HG02571 (cell line): Measurements from ENCODE around the gene CLDN19.
"Not testable (repeated sequence)": the region's sequence is repeated elsewhere in the genome, so short reads cannot be mapped to it uniquely, and the experiment has no call there.

Experiments used
- ATAC-seq: cut with Tn5 transposase; IDR thresholded peaks from one replicate; pipeline ENCODE4 v1.9.1; 2021; ENCODE audit warnings: mild to moderate bottlenecking, moderate library complexity; ENCODE audit not compliant: unreplicated experiment

The CLDN19 gene

GRCh38 chr1:42740851-42741580, 980 bp upstream of the CLDN19 start:
- ATAC-seq, result no peak

GRCh38 chr1:42738678-42739226, 1.3 kb downstream of the CLDN19 start:
- ATAC-seq, result no peak

- no peak for ATAC-seq
Measured at GRCh38 chr1:42737986-42738677, 1.9 kb downstream of the CLDN19 start.

- no peak for ATAC-seq
Measured at GRCh38 chr1:42737257-42737656, 2.8 kb downstream of the CLDN19 start.

- ATAC-seq, result no peak
Measured at GRCh38 chr1:42736571-42737200, 3.4 kb downstream of the CLDN19 start.

- ATAC-seq, result no peak
Measured at GRCh38 chr1:42736152-42736551, 3.9 kb downstream of the CLDN19 start.

- no peak for ATAC-seq
Measured at GRCh38 chr1:42735477-42736105, 4.4 kb downstream of the CLDN19 start.

GRCh38 chr1:42735056-42735455, 5.0 kb downstream of the CLDN19 start:
- no peak for ATAC-seq

GRCh38 chr1:42734201-42735035, 5.6 kb downstream of the CLDN19 start:
- ATAC-seq, result no peak

- ATAC-seq, result no peak
Measured at GRCh38 chr1:42733415-42734200, 6.4 kb downstream of the CLDN19 start.

GRCh38 chr1:42732126-42732680, 7.8 kb downstream of the CLDN19 start:
- ATAC-seq, result no peak

- ATAC-seq, result no peak
Measured at GRCh38 chr1:42731585-42731984, 8.5 kb downstream of the CLDN19 start.

GRCh38 chr1:42730988-42731387, 9.0 kb downstream of the CLDN19 start:
- no peak for ATAC-seq

GRCh38 chr1:42730002-42730401, 10.0 kb downstream of the CLDN19 start:
- ATAC-seq, result no peak

- not testable (repeated sequence) for ATAC-seq
Measured at GRCh38 chr1:42725820-42726219, 14.2 kb downstream of the CLDN19 start.

- no peak for ATAC-seq
Measured at GRCh38 chr1:42723511-42723910, 16.5 kb downstream of the CLDN19 start.

GRCh38 chr1:42722403-42722802, 17.6 kb downstream of the CLDN19 start:
- ATAC-seq, result not testable (repeated sequence)

GRCh38 chr1:42721926-42722325, 18.1 kb downstream of the CLDN19 start:
- ATAC-seq, result no peak

GRCh38 chr1:42720868-42721267, 19.2 kb downstream of the CLDN19 start:
- ATAC-seq, result no peak
